Mucosa of stomach (tissue), 1 donor: ENCODE data around the gene BTN3A1.
"Not testable (repeated sequence)": the region's sequence is repeated elsewhere in the genome, so short reads cannot be mapped to it uniquely, and the experiment has no call there.

Experiments
- H3K27me3 ChIP-seq: one replicate; pipeline ENCODE4 v1.7.0; 2013; ENCODE audit warnings: mild to moderate bottlenecking, low read length; ENCODE audit not compliant: control insufficient read depth, insufficient read depth
- H3K36me3 ChIP-seq: one replicate; pipeline ENCODE4 v1.7.0; 2013; ENCODE audit warnings: low read length; ENCODE audit not compliant: control insufficient read depth, insufficient read depth
- H3K4me1 ChIP-seq: one replicate; pipeline ENCODE4 v1.7.0; 2013; ENCODE audit warnings: mild to moderate bottlenecking, low read length; ENCODE audit not compliant: control insufficient read depth, insufficient read depth
- H3K4me3 ChIP-seq: one replicate; pipeline ENCODE4 v1.7.0; 2013; ENCODE audit warnings: low read length
- H3K9ac ChIP-seq: one replicate; pipeline ENCODE4 v1.7.0; 2013; ENCODE audit warnings: mild to moderate bottlenecking, low read length, moderate library complexity
- H3K9me3 ChIP-seq: one replicate; pipeline ENCODE4 v1.7.0; 2013; ENCODE audit warnings: mild to moderate bottlenecking, low read length, moderate library complexity; ENCODE audit not compliant: control insufficient read depth
- donor health status: Pancreatic carcinoma.

BTN3A1 gene

DNA sequence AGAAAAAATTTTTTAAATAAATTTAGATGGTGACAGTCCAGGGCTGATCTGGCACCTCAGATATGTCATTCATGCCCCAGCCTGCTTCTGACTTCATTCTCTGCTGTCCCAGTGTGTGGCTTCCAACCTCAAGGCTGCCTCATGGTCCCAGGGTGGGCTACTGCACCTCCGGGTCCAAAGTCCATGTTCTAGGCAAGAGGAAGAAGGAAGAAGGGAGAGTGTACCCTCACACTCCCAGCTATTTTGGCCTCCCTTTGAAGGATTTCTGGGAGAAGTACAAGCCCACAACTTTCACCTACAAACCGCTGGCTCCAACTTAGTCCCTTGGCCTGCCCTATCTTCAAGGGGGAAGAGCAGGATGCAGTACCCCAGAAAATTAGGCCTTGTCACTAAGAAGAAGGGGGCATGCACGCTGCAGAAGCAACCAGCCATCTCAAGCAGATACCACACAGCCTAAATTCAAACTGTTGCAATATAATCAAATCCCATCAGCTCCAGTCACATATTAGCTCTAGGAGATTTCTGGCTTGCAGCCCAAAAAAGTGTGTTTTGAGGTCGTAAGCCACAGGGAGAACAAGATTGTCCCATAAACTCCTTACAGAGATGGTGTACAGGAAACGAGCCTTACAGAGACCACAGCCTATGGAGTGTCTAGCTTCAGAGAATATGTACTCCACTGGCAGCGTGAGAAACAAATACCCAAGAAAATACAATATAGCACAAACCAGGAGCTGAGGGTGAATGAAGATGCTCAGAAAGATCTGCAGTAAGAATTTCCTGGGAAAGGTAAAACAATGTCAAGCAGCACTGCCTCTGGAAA is 38.0 kb upstream of the BTN3A1 start:
- no peaks in the 10 kb centered on the region for H3K36me3 ChIP-seq
- H3K9ac ChIP-seq: peak overlapping the region; percentile 95
- peaks cover 12% of the 10 kb centered on the region for H3K4me1 ChIP-seq
- no peaks in the 10 kb centered on the region for H3K9me3 ChIP-seq
- H3K4me3 ChIP-seq: peak overlapping the region; percentile 98
- no peaks in the 10 kb centered on the region for H3K27me3 ChIP-seq

DNA sequence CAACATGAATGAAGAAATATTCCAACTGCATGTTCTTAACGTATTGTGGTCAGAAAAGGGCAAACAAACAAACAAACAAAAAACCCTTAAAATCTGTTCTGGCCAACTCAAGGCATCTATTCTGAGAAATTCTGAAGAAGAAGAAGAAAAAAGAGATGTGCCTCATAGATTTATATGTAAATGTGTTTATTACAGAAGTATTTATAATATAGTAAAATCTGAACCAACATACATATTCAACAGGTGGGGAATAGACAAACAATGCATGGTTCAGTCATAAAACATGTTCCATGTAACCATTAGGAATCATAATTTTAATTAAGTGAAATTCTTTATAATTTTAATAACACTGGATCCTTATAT is 36.5 kb upstream of the BTN3A1 start:
- H3K9me3 ChIP-seq: no peaks in the 10 kb centered on the region
- H3K36me3 ChIP-seq: no peaks in the 10 kb centered on the region
- no peaks in the 10 kb centered on the region for H3K27me3 ChIP-seq
- peaks cover 12% of the 10 kb centered on the region for H3K4me1 ChIP-seq
- H3K9ac ChIP-seq: peak overlapping the region; percentile 95
- H3K4me3 ChIP-seq: peak overlapping the region; percentile 98

DNA sequence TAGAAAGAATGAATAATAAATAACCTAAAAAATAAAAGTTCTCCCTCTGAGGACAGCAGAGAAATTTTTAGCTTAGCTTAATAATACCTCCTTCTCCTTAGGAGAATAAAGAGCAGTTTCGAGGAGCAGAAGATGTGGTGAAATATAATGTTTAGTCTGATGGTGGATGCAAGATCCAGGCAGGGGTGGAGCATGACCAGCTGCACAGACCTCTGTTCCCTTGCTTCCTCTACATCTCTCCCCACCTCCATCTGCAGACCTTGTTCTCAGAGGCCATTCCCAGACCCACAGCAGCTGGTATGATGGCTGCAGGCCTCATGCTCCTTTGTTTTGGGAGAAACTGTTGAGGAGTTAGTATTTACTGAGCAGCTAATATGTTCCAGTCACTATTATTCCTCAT is 35.6 kb upstream of the BTN3A1 start:
- peaks cover 3% of the 10 kb centered on the region for H3K36me3 ChIP-seq
- H3K9ac ChIP-seq: no peak overlapping the region
- H3K9me3 ChIP-seq: no peaks in the 10 kb centered on the region
- H3K27me3 ChIP-seq: no peaks in the 10 kb centered on the region
- H3K4me3 ChIP-seq: no peak overlapping the region
- peaks cover 12% of the 10 kb centered on the region for H3K4me1 ChIP-seq

DNA sequence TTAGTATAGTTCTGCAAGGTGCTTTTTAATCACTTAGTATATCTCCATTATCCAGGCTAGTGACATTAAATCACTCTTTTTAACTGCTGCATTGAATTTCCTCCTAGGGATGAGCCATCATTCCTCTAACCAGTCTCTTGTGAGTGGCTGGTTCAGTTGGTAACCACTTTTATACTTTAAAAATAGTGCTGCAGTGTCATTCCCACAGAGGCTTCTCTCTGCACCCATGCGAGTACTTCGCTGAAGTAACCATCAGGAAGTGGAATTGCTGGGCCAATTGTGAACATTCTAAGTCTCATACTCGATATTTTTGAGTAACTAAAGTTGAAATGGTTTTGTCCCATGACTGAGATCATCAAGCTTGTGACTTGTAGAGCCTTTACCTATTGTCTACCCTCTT is 35.0 kb upstream of the BTN3A1 start:
- peaks cover 4% of the 10 kb centered on the region for H3K36me3 ChIP-seq
- H3K9me3 ChIP-seq: no peaks in the 10 kb centered on the region
- no peak overlapping the region for H3K4me3 ChIP-seq
- no peaks in the 10 kb centered on the region for H3K27me3 ChIP-seq
- H3K9ac ChIP-seq: no peak overlapping the region
- peaks cover 12% of the 10 kb centered on the region for H3K4me1 ChIP-seq

DNA sequence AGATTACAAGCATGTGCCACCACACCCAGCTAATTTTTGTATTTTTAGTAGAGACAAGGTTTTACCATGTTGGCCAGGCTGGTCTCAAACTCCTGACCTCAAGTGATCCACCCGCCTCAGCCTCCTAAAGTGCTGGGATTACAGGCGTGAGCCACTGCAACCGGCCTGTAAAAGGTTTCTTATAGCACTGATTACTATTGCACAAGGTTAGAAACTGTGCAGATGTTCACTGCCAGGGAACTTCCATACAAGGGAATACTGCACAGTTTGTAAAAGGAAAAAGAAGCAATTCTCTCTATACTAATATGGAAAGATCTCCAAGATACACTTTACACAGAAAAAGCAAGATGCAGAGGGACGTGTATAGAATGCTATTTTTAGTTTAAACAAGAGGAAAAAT is 30.3 kb upstream of the BTN3A1 start:
- H3K4me3 ChIP-seq, H3K27me3 ChIP-seq, H3K9ac ChIP-seq, H3K4me1 ChIP-seq, H3K36me3 ChIP-seq, H3K9me3 ChIP-seq: not testable (repeated sequence)

DNA sequence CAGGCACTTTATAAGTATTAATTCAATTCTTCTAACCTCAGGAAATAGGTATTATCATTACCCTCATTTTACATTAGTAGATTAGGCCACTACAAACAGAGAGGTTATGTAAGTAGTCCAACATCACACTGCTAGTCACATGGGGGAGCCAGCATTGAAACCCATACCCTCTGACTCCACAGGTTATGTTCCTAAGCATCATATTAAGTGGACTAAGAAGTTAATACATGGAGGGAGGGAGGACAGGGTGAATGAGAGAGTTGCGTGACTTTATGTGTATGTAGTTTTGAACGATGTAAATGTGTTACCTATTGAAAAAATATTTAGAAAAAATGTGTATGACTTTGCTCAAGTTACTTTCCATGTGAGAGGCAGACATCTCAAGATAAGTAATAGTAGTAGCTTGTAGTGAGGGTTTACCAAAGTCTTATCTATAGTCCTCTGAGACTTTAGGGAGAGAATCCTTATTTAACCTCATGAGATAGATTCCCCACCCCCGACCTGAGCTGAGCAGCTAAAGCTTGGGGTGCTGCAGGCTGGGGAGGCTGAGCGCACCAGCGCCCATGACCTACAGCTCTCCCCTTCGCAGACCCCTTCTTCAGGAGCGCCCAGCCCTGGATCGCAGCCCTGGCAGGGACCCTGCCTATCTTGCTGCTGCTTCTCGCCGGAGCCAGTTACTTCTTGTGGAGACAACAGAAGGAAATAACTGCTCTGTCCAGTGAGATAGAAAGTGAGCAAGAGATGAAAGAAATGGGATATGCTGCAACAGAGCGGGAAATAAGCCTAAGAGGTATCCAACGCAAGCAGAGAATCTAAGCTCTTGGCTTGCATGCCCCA is 29.5 kb upstream of the BTN3A1 start:
- Histone ChIP-seq H3K4me1 (no peaks in the 10 kb centered on the region), H3K9ac (no peak overlapping the region), H3K4me3 (no peak overlapping the region), H3K36me3 (peaks cover 4% of the 10 kb centered on the region), H3K27me3 (no peaks in the 10 kb centered on the region), H3K9me3 (no peaks in the 10 kb centered on the region)

DNA sequence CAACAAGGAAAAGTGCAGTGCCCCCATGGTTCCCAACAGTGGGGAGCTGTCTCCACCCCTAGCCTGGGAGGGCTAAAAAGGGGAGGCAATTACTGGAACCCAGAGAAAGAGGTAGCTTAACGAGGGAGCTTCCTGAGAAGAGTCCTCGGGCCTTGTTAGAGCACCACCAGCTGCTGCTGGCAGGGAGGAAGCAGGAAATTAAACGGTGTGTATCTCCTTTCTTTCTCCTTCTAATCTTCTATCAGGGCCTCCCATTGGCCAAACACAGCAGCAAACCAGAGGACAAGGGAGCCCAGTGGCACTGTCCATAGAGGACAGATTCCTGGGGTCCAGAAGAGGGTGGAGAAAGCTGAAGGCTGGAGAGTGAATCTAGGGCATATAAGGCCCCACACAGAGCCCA is 26.8 kb upstream of the BTN3A1 start:
- Histone ChIP-seq H3K36me3 (peaks cover 4% of the 10 kb centered on the region), H3K4me3 (no peak overlapping the region), H3K27me3 (no peaks in the 10 kb centered on the region)

DNA sequence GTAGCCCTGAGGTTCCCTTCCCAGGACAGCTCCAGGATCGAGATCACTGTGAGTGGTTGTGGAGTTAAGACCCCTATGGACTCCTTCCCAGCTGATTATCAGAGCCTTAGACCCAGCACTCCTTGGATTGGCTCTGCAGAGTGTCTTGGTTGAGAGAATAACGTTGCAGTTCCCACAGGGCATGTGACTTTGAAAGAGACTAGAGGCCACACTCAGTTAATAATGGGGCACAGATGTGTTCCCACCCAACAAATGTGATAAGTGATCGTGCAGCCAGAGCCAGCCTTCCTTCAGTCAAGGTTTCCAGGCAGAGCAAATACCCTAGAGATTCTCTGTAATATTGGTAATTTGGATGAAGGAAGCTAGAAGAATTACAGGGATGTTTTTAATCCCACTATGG is 24.4 kb upstream of the BTN3A1 start:
- H3K4me3 ChIP-seq: no peak overlapping the region
- no peaks in the 10 kb centered on the region for H3K36me3 ChIP-seq
- no peak overlapping the region for H3K9ac ChIP-seq
- no peaks in the 10 kb centered on the region for H3K9me3 ChIP-seq
- H3K4me1 ChIP-seq: peaks cover 2% of the 10 kb centered on the region
- H3K27me3 ChIP-seq: no peaks in the 10 kb centered on the region

More for the DNA sequence above, 26.8 kb upstream of the BTN3A1 start:
- Histone ChIP-seq H3K9me3 (no peaks in the 10 kb centered on the region), H3K4me1 (no peaks in the 10 kb centered on the region), H3K9ac (no peak overlapping the region)

DNA sequence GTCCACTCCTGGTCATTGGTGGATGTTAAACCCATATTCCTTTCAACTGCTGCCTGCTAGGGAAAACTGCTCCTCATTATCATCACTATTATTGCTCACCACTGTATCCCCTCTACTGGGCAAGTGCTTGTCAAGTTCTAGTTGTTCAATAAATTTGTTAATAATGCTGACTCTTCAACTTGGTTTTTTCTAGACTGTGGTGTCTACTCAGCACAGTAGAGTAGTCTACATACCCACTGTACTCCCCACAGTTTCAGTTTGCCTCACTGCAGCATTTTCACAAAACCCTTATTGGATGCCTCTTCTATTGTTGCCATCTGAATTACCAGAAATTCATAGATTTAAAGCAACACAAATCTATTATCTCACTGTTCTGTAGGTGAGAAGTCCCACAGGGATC is 23.9 kb upstream of the BTN3A1 start:
- not testable (repeated sequence) for H3K27me3 ChIP-seq, H3K9me3 ChIP-seq, H3K4me1 ChIP-seq, H3K4me3 ChIP-seq, H3K9ac ChIP-seq, H3K36me3 ChIP-seq

DNA sequence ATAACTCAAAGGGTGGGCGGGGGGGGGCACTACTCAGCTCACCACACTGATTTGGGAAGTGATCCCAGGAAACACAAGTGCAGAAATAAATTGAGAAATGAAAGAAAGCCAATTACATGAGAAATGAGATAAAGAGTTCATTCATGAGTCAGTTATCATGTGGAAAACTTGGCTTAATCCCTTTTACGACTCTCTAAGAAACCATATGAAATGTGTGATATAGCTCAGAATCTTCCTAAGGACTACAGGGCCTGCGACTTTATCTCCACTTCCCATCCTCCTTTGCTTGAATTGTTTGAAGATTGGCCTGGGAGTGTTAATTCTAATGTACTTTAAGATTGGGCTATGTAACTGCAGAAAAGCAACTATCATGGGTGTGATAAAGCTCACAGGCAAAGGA is 22.8 kb upstream of the BTN3A1 start:
- Histone ChIP-seq H3K4me1 (peaks cover 9% of the 10 kb centered on the region), H3K9me3 (no peaks in the 10 kb centered on the region), H3K4me3 (no peak overlapping the region), H3K27me3 (no peaks in the 10 kb centered on the region), H3K9ac (no peak overlapping the region), H3K36me3 (no peaks in the 10 kb centered on the region)

DNA sequence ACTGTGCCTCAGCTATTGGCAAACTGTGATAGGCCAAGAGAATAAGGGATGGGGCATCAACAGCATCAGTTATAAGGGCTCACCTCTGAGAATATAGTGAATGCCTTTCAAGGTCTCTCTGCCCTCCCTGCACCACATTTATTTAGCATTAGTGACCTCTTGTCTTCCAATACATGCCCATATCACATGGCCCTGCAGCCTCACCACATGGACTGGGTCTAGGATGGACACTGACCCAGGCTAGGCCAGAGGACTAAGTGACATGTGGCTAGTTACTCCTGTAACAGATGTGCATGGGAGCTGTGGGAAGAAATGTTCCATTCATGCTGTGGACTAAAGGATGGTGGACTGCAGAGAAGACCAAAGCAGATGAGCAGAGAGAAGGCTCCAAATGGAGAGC is 22.3 kb upstream of the BTN3A1 start:
- Histone ChIP-seq H3K9me3 (no peaks in the 10 kb centered on the region), H3K4me3 (no peak overlapping the region), H3K4me1 (peaks cover 9% of the 10 kb centered on the region), H3K36me3 (no peaks in the 10 kb centered on the region), H3K9ac (no peak overlapping the region), H3K27me3 (no peaks in the 10 kb centered on the region)

DNA sequence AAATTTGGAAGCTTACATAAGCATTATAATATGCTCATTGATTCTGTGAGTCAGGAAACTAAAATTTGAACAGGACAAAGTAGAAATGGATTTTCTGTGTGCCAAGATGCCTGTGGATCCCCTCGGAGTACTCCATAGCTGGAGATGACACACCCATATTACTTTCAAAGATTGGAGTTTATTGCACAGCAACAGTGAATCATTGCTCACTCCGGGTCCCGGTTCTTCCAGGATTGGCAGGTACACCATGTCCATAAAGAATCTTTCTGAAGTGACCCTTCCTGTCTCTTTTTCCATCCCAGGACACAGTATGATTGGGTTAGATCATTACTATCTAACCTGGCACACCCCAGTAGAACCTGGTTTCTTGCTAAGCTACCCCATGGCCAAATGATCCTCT is 21.8 kb upstream of the BTN3A1 start:
- Histone ChIP-seq H3K27me3 (no peaks in the 10 kb centered on the region), H3K9ac (no peak overlapping the region), H3K9me3 (no peaks in the 10 kb centered on the region)

More for the DNA sequence above, 21.8 kb upstream of the BTN3A1 start:
- H3K4me3 ChIP-seq: no peak overlapping the region
- peaks cover 9% of the 10 kb centered on the region for H3K4me1 ChIP-seq
- no peaks in the 10 kb centered on the region for H3K36me3 ChIP-seq
